ENCODE data around the gene ITM2A. TPM values are rescaled to one million over a fixed set of nuclear protein-coding genes. Genes with fewer than 3 reads are reported as not detected.

ITM2A gene
- total and polyA plus RNA-seq, 9 donors = 508 to 993 (median 649) TPM

DNA sequence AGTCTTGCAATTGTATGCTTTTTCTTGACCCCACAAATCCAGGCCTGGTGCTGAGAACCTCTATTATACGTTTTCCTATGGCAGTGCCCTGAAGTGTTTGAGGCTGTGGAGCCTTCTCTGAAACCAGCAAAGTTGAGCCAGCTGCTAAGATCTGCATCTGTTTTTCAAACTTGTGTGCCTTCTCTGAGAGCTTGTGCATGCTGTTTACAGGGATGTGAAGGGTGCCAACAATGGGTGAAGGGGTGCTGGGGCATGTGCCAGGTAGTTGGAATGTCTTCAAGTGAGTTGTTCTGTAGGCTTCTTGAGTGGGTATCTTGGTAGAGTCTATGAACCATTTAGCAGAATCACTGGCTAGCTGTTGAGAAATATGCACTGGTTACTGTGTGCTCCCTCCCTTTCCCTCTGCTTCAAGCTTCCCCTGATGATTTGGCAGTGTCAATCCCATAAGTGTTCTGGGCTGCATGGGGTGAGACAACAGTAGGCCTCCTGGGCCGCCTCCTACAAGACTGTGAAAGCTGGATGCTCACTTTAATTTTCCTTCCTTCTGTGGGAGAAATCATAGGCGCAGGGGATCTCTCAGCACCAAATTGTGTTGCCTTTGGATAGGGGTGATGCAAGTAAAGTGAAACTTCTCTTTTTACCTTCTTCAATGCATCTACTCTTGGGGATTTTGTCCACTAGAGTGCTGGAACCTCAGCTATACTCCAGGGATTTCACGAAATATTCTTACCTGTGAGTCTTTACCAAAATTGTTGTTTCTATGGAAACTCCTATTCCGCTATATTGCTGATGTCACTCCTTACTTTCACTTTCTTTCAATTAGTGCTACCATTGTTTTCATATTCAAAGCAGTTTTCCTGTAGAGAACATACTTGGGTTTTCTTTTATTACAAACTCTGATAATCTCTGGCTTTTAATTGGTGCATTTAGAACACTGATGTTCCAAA is 30.0 kb downstream of the ITM2A start:
- H3K27ac ChIP-seq (ENCODE audit: low read length) = no peak overlapping the region
- no peak overlapping the region for H3K4me3 ChIP-seq (ENCODE audit: low read length)
- peaks cover 3% of the 10 kb centered on the region for H3K27me3 ChIP-seq (ENCODE audit: control insufficient read depth, insufficient read depth, low read length)

DNA sequence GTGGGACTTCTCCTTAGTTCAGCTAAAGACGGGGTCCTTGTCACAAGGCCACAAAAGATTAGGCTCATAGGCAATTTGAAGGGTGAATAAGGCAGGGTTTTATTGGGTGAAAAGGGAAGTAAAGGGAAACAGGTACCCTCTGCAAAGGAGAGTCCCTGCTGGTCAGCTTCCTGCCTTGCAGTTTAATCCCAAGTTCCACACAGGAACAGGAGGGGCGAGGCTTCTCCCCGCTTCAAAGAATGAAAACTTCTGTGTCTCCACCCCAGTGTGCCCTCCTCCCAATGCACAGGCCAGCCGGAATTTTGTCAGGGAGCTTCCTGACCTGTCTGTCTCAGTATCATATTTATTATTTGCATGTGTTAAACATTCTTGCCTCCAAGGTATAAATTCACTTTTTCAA is 37.1 kb downstream of the ITM2A start:
- whole genome bisulfite sequencing (ENCODE audit: insufficient coverage) = 60% methylated on average over 1 of the region's 4 CpGs
- Histone ChIP-seq H3K4me1 (ENCODE audit: control insufficient read depth, insufficient read depth, low read length) (no peaks in the 10 kb centered on the region), H3K9me3 (replicated peaks; ENCODE audit: control insufficient read depth, low read depth, low read length) (no peaks in the 10 kb centered on the region), H3K36me3 (ENCODE audit: control insufficient read depth, insufficient read depth, low read length) (no peaks in the 10 kb centered on the region), H3K27me3 (ENCODE audit: control insufficient read depth, insufficient read depth, low read length) (no peaks in the 10 kb centered on the region), H3K27ac (ENCODE audit: low read length) (no peak overlapping the region), H3K4me3 (ENCODE audit: low read length) (no peak overlapping the region)
- no peak for DNase-seq

More for the DNA sequence above, 30.0 kb downstream of the ITM2A start:
- DNase-seq = no peak
- Histone ChIP-seq H3K36me3 (ENCODE audit: control insufficient read depth, insufficient read depth, low read length) (no peaks in the 10 kb centered on the region), H3K9me3 (replicated peaks; ENCODE audit: control insufficient read depth, low read depth, low read length) (no peaks in the 10 kb centered on the region), H3K4me1 (ENCODE audit: control insufficient read depth, insufficient read depth, low read length) (no peaks in the 10 kb centered on the region)
- 60% methylated on average over 1 of the region's 5 CpGs for WGBS (ENCODE audit: insufficient coverage)

DNA sequence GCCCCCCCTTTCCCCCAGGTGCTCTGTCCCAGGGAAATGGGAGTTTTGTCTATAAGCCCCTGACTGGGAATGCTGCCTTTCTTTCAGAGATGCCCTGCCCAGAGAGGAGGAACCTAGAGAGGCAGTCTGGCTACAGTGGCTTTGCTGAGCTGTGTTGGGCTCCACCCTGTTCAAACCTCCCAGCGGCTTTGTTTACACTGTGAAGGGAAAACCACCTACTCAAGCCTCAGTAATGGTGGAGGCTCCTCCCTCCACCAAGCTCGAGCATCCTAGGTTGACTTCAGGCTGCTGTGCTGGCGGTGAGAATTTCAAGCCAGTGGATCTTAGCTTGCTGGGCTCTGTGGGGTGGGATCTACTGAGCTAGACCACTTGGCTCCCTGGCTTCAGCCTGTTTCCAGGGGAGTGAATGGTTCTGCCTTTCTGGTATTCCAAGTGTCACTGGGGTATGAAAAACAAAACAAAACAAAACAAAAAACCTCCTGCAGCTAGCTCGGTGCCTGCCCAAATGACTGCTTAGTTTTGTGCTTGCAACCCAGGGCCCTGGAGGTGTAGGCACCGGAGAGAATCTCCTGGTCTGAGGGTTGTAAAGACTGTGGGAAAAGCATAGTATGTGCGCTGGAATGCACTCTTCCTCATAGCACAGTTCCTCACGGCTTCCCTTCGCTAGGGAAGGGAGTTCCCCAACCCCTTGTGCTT is 41.7 kb downstream of the ITM2A start:
- DNase-seq = no peak
- WGBS (ENCODE audit: insufficient coverage) = no CpG with 5 or more reads among the region's 8 CpGs

More for the DNA sequence above, 41.7 kb downstream of the ITM2A start:
- peaks cover 2% of the 10 kb centered on the region for H3K27me3 ChIP-seq (ENCODE audit: control insufficient read depth, insufficient read depth, low read length)
- no peak overlapping the region for H3K27ac ChIP-seq (ENCODE audit: low read length)
- H3K9me3 ChIP-seq (replicated peaks; ENCODE audit: control insufficient read depth, low read depth, low read length) = no peaks in the 10 kb centered on the region
- no peaks in the 10 kb centered on the region for H3K4me1 ChIP-seq (ENCODE audit: control insufficient read depth, insufficient read depth, low read length)
- H3K4me3 ChIP-seq (ENCODE audit: low read length) = no peak overlapping the region
- H3K36me3 ChIP-seq (ENCODE audit: control insufficient read depth, insufficient read depth, low read length) = no peaks in the 10 kb centered on the region

Other genes starting within 250 kb of the ITM2A start
- 0.31 TPM for gene GPR174, start 222.6 kb downstream of the ITM2A start, total RNA-seq
- gene GPR174, start 222.6 kb downstream of the ITM2A start, polyA plus RNA-seq (ENCODE audit: insufficient read depth in 1 of 8, insufficient read length in 8 of 8, low replicate concordance in 1 of 8) = under 1 TPM; 0.12 to 0.69 (median 0.34) TPM

Data from muscle of leg (tissue), 11 donors.